Measurements from ENCODE around the gene ATP5ME. TPM values are rescaled to one million over a fixed set of nuclear protein-coding genes. Genes with fewer than 3 reads are reported as not detected.
"Not testable (repeated sequence)": the region's sequence is repeated elsewhere in the genome, so short reads cannot be mapped to it uniquely, and the experiment has no call there.

The ATP5ME gene
- total RNA-seq, 1 donor = 60.8 TPM

DNA sequence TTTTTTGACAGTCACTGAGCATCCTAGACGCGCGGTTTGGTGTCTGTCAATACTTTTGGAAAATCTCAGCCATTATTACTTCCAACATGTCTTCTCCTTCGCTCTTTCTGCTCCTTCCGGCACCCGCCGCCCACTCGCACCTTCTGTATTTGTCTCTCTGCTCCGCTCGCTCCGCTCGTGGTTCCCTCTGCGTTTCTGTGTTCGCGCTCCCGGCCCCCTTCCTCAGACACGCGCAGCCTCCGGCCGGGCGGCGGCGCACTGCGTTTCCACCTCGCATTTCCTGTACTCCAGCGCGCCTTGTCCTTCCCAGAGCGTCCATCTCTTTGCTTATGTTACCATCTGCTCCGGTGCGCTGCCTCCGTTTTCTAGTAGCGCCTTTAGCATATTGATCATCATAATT is 27.6 kb downstream of the ATP5ME start:
- Histone ChIP-seq H2AFZ (ENCODE audit: low read length) (no peak overlapping the region), H3K4me3 (ENCODE audit: insufficient read depth, low read length) (no peak overlapping the region), H3K27me3 (ENCODE audit: insufficient read depth, low read length) (no peaks in the 10 kb centered on the region), H3K4me1 (ENCODE audit: insufficient read depth, low read length) (no peaks in the 10 kb centered on the region), H3K4me2 (ENCODE audit: insufficient read depth, low read length) (no peak overlapping the region), H3K27ac (ENCODE audit: low read depth, low read length) (no peak overlapping the region), H3K9me3 (ENCODE audit: low read depth, low read length) (no peaks in the 10 kb centered on the region), H4K20me1 (ENCODE audit: insufficient read depth, low read length) (no peaks in the 10 kb centered on the region), H3K79me2 (ENCODE audit: insufficient read depth, low read length) (no peaks in the 10 kb centered on the region), H3K36me3 (ENCODE audit: insufficient read depth, low read length) (no peaks in the 10 kb centered on the region)
- DNase-seq (ENCODE audit: insufficient read length, low spot score, missing footprints) = peak; percentile 45
- TF ChIP-seq, protein P1, sequence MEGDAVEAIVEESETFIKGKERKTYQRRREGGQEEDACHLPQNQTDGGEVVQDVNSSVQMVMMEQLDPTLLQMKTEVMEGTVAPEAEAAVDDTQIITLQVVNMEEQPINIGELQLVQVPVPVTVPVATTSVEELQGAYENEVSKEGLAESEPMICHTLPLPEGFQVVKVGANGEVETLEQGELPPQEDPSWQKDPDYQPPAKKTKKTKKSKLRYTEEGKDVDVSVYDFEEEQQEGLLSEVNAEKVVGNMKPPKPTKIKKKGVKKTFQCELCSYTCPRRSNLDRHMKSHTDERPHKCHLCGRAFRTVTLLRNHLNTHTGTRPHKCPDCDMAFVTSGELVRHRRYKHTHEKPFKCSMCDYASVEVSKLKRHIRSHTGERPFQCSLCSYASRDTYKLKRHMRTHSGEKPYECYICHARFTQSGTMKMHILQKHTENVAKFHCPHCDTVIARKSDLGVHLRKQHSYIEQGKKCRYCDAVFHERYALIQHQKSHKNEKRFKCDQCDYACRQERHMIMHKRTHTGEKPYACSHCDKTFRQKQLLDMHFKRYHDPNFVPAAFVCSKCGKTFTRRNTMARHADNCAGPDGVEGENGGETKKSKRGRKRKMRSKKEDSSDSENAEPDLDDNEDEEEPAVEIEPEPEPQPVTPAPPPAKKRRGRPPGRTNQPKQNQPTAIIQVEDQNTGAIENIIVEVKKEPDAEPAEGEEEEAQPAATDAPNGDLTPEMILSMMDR (IDR thresholded peaks at IDR 0.05; ENCODE audit: extremely low read depth, low read depth, low read length) = no peak

DNA sequence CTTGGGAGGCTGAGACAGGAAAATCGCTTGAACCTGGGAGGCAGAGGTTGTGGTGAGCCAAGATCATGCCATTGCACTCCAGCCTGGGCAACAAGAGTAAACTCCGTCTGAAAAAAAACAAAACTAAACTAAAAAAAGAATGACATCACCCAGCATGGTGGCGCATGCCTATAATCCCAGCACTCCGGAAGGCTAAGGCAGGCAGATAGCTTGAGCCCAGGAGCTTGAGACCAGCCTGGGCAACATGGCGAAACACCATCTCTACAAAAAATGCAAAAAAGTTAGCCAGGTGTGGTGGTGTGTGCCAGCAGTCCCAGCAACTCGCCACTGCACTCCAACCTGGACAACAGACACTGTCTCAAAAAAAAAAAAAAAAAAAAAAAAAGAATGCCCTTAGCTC is 31.7 kb downstream of the ATP5ME start:
- not testable (repeated sequence) for H4K20me1 ChIP-seq (ENCODE audit: insufficient read depth, low read length); DNase-seq (ENCODE audit: insufficient read length, low spot score, missing footprints); H3K4me2 ChIP-seq (ENCODE audit: insufficient read depth, low read length); H3K9me3 ChIP-seq (ENCODE audit: low read depth, low read length); H3K4me3 ChIP-seq (ENCODE audit: insufficient read depth, low read length); H3K27ac ChIP-seq (ENCODE audit: low read depth, low read length); H3K36me3 ChIP-seq (ENCODE audit: insufficient read depth, low read length); H3K79me2 ChIP-seq (ENCODE audit: insufficient read depth, low read length); H2AFZ ChIP-seq (ENCODE audit: low read length); H3K27me3 ChIP-seq (ENCODE audit: insufficient read depth, low read length); H3K4me1 ChIP-seq (ENCODE audit: insufficient read depth, low read length)

GRCh38 chr4:637536-638280 is 36.4 kb downstream of the ATP5ME start:
- Histone ChIP-seq H3K27me3 (ENCODE audit: insufficient read depth, low read length) (peaks cover 4% of the 10 kb centered on the region), H3K4me3 (ENCODE audit: insufficient read depth, low read length) (no peak overlapping the region), H3K9me3 (ENCODE audit: low read depth, low read length) (no peaks in the 10 kb centered on the region), H2AFZ (ENCODE audit: low read length) (no peak overlapping the region), H3K36me3 (ENCODE audit: insufficient read depth, low read length) (no peaks in the 10 kb centered on the region), H3K27ac (ENCODE audit: low read depth, low read length) (no peak overlapping the region), H3K4me2 (ENCODE audit: insufficient read depth, low read length) (no peak overlapping the region), H3K79me2 (ENCODE audit: insufficient read depth, low read length) (no peaks in the 10 kb centered on the region), H4K20me1 (ENCODE audit: insufficient read depth, low read length) (no peaks in the 10 kb centered on the region), H3K4me1 (ENCODE audit: insufficient read depth, low read length) (no peaks in the 10 kb centered on the region)
- TF ChIP-seq, protein P1 (IDR thresholded peaks at IDR 0.05; ENCODE audit: extremely low read depth, low read depth, low read length) = no peak
- DNase-seq (ENCODE audit: insufficient read length, low spot score, missing footprints) = peak; percentile 50

GRCh38 chr4:636628-637159 is 37.4 kb downstream of the ATP5ME start:
- H3K9me3 ChIP-seq (ENCODE audit: low read depth, low read length) = no peaks in the 10 kb centered on the region

More at GRCh38 chr4:636628-637159, 37.4 kb downstream of the ATP5ME start:
- Histone ChIP-seq H3K27ac (ENCODE audit: low read depth, low read length) (no peak overlapping the region), H3K4me2 (ENCODE audit: insufficient read depth, low read length) (no peak overlapping the region), H3K4me3 (ENCODE audit: insufficient read depth, low read length) (no peak overlapping the region), H3K27me3 (ENCODE audit: insufficient read depth, low read length) (peaks cover 4% of the 10 kb centered on the region), H2AFZ (ENCODE audit: low read length) (no peak overlapping the region), H3K36me3 (ENCODE audit: insufficient read depth, low read length) (no peaks in the 10 kb centered on the region), H3K4me1 (ENCODE audit: insufficient read depth, low read length) (no peaks in the 10 kb centered on the region), H3K79me2 (ENCODE audit: insufficient read depth, low read length) (no peaks in the 10 kb centered on the region), H4K20me1 (ENCODE audit: insufficient read depth, low read length) (no peaks in the 10 kb centered on the region)
- DNase-seq (ENCODE audit: insufficient read length, low spot score, missing footprints) = peak; percentile 64
- TF ChIP-seq, protein P1 (IDR thresholded peaks at IDR 0.05; ENCODE audit: extremely low read depth, low read depth, low read length) = no peak
